Measurements from ENCODE around the gene CRIM1. TPM values are rescaled to one million over a fixed set of nuclear protein-coding genes. Genes with fewer than 3 reads are reported as not detected.
"Not testable (repeated sequence)": the region's sequence is repeated elsewhere in the genome, so short reads cannot be mapped to it uniquely, and the experiment has no call there.

The CRIM1 gene
- total RNA-seq, 1 experiment from 2014 or later: 27.6 TPM

- H3K56ac ChIP-seq (ENCODE audit: insufficient read length, low read depth, low read length): no peak overlapping the region
- Mint-ChIP-seq H3K4me1 (0 out of 4 replicates have a peak, but pooled peaks cover 0 to 4% of the 10 kb centered on the region in 2 experiments), H3K27me3 (ENCODE audit: low read depth) (no peaks in the 10 kb centered on the region; the same call in 1 of the 2 replicates), H3K27ac (no peak overlapping the region), H3K36me3 (ENCODE audit: insufficient read depth in 1 of 3, low read depth in 3 of 3) (peaks cover 5 to 6% (median 6%) of the 10 kb centered on the region in 3 experiments; a peak in 6 of 7 replicates), H3K4me3 (no peak overlapping the region), H3K9me3 (peaks cover 6 to 14% of the 10 kb centered on the region in 2 experiments)
- H2BK12ac ChIP-seq (ENCODE audit: insufficient read length, low read depth, low read length): no peak overlapping the region
- no peak overlapping the region for H2AK5ac ChIP-seq (ENCODE audit: insufficient read length, low read length)
- no peak overlapping the region for H4K91ac ChIP-seq (ENCODE audit: insufficient read length, low read depth, low read length)
- no peaks in the 10 kb centered on the region for H3K4me1 ChIP-seq (ENCODE audit: insufficient read depth, low read length)
- H3T11ph ChIP-seq (ENCODE audit: low read length): no peak overlapping the region
- H3K18ac ChIP-seq (ENCODE audit: insufficient read length, low read depth, low read length): no peak overlapping the region
- no peak overlapping the region for H4K5ac ChIP-seq (ENCODE audit: insufficient read length, low read depth, low read length)
- no peak for TF ChIP-seq CTCF (conservative IDR thresholded peaks at IDR 0.05)
- no peak overlapping the region for H2BK120ac ChIP-seq (ENCODE audit: low read depth, low read length, poor library complexity, severe bottlenecking)
- H3K9ac ChIP-seq (ENCODE audit: extremely low read depth, insufficient read length, low read length): no peak overlapping the region
- H2BK15ac ChIP-seq (ENCODE audit: low read depth, low read length): no peak overlapping the region
- H3K9me3 ChIP-seq (ENCODE audit: control insufficient read depth, low read depth, low read length): no peaks in the 10 kb centered on the region
- H3K79me1 ChIP-seq (ENCODE audit: insufficient read depth, low read depth, low read length, poor library complexity, severe bottlenecking): no peaks in the 10 kb centered on the region
- no peak overlapping the region for H3K23ac ChIP-seq (ENCODE audit: insufficient read length, low read depth, low read length)
- no peak overlapping the region for H3K27ac ChIP-seq (ENCODE audit: insufficient read length, low read depth, low read length)
- no peaks in the 10 kb centered on the region for H4K20me1 ChIP-seq (ENCODE audit: control insufficient read depth, insufficient read depth, insufficient read length)
- H3K23me2 ChIP-seq (ENCODE audit: insufficient read length, low read depth, low read length, poor library complexity, severe bottlenecking): no peaks in the 10 kb centered on the region
- no peak overlapping the region for H2BK20ac ChIP-seq (ENCODE audit: low read depth, low read length, poor library complexity, severe bottlenecking)
- H3K4me2 ChIP-seq (ENCODE audit: insufficient read depth, insufficient read length, low read length): no peak overlapping the region
- no peaks in the 10 kb centered on the region for H3K27me3 ChIP-seq (ENCODE audit: insufficient read depth, low read length)
- H2BK5ac ChIP-seq (ENCODE audit: insufficient read length, low read length): no peak overlapping the region
- H4K8ac ChIP-seq (replicated peaks; ENCODE audit: insufficient read length, low read depth, low read length): no peak overlapping the region
- no peak overlapping the region for H3K4ac ChIP-seq (ENCODE audit: low read depth, low read length)
- no peak overlapping the region for H2AFZ ChIP-seq (ENCODE audit: low read length)
- DNase-seq: no peak
- H3K14ac ChIP-seq (ENCODE audit: insufficient read depth, low read length): no peak overlapping the region
- H3K79me2 ChIP-seq (ENCODE audit: insufficient read depth, low read length): no peaks in the 10 kb centered on the region
- no CpG with 5 or more reads among the region's 3 CpGs for WGBS (ENCODE audit: extremely low coverage, insufficient read length, low lambda C conversion rate)
Measured at GRCh38 chr2:36307441-36307840, 48.1 kb upstream of the CRIM1 start.

- Mint-ChIP-seq H3K36me3 (ENCODE audit: insufficient read depth in 1 of 3, low read depth in 3 of 3) (peaks cover 10 to 14% (median 13%) of the 10 kb centered on the region in 3 experiments), H3K9me3 (peaks cover 21 to 27% of the 10 kb centered on the region in 2 experiments)
- H2AK5ac ChIP-seq (ENCODE audit: insufficient read length, low read length); H3K23me2 ChIP-seq (ENCODE audit: insufficient read length, low read depth, low read length, poor library complexity, severe bottlenecking); H3K27ac Mint-ChIP-seq; H3K79me2 ChIP-seq (ENCODE audit: insufficient read depth, low read length); H2BK120ac ChIP-seq (ENCODE audit: low read depth, low read length, poor library complexity, severe bottlenecking); DNase-seq; H3K18ac ChIP-seq (ENCODE audit: insufficient read length, low read depth, low read length); H3T11ph ChIP-seq (ENCODE audit: low read length); H3K4ac ChIP-seq (ENCODE audit: low read depth, low read length); H2BK12ac ChIP-seq (ENCODE audit: insufficient read length, low read depth, low read length); H3K27me3 ChIP-seq (ENCODE audit: insufficient read depth, low read length); H3K4me1 ChIP-seq (ENCODE audit: insufficient read depth, low read length); H3K23ac ChIP-seq (ENCODE audit: insufficient read length, low read depth, low read length); H4K91ac ChIP-seq (ENCODE audit: insufficient read length, low read depth, low read length); H4K20me1 ChIP-seq (ENCODE audit: control insufficient read depth, insufficient read depth, insufficient read length); H4K5ac ChIP-seq (ENCODE audit: insufficient read length, low read depth, low read length); H3K56ac ChIP-seq (ENCODE audit: insufficient read length, low read depth, low read length); H2BK15ac ChIP-seq (ENCODE audit: low read depth, low read length); H2BK20ac ChIP-seq (ENCODE audit: low read depth, low read length, poor library complexity, severe bottlenecking); H2BK5ac ChIP-seq (ENCODE audit: insufficient read length, low read length); H3K4me1 Mint-ChIP-seq; H3K4me2 ChIP-seq (ENCODE audit: insufficient read depth, insufficient read length, low read length); H3K4me3 Mint-ChIP-seq; H3K14ac ChIP-seq (ENCODE audit: insufficient read depth, low read length); H4K8ac ChIP-seq (replicated peaks; ENCODE audit: insufficient read length, low read depth, low read length); H2AFZ ChIP-seq (ENCODE audit: low read length); H3K9me3 ChIP-seq (ENCODE audit: control insufficient read depth, low read depth, low read length); H3K79me1 ChIP-seq (ENCODE audit: insufficient read depth, low read depth, low read length, poor library complexity, severe bottlenecking); H3K27me3 Mint-ChIP-seq (ENCODE audit: low read depth); H3K27ac ChIP-seq (ENCODE audit: insufficient read length, low read depth, low read length); H3K9ac ChIP-seq (ENCODE audit: extremely low read depth, insufficient read length, low read length): not testable (repeated sequence)
- no CpG with 5 or more reads among the region's 1 CpG for WGBS (ENCODE audit: extremely low coverage, insufficient read length, low lambda C conversion rate)
Measured at GRCh38 chr2:36310444-36310843, 45.1 kb upstream of the CRIM1 start.
